Measurements from ENCODE around the gene DNER. TPM values are rescaled to one million over a fixed set of nuclear protein-coding genes. Genes with fewer than 3 reads are reported as not detected.

DNER gene
- total and polyA plus RNA-seq, 2 of the 13 experiments (the other 11 are each of a cell fraction or from before 2014, with no cell fraction given), result not detected

DNA sequence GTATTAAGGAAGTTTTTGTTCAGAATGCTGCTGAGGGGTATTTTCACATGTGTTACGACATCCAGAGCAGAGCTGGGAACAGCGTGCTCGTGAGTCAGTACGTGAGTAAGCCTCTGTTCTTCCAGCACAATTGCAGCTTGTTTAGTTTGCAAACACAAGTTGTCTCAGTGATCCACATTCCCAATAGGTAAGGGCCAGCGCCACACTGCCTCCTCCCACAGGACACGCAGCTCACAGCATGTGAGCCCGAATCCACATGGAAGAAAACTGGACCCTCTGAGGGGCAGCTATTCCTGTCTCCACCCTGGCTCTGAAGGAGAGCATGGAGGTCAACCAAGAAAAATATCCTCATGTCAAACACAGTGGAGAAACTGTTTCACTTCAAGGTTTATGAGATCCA, 269.3 kb downstream of the DNER start (continued):
- peak; percentile 86 for TF ChIP-seq CBX5 (CRISPR knock-in tag; IDR thresholded peaks at IDR 0.05; ENCODE audit: borderline replicate concordance)
- no peak for TF ChIP-seq MEIS2 (CRISPR knock-in tag; IDR thresholded peaks at IDR 0.05)
- TF ChIP-seq ZNF644 (CRISPR knock-in tag; IDR thresholded peaks at IDR 0.05; ENCODE audit: low read depth), result peak; percentile 78; the same call in 1 of the 2 replicates
- TF ChIP-seq, protein P1, sequence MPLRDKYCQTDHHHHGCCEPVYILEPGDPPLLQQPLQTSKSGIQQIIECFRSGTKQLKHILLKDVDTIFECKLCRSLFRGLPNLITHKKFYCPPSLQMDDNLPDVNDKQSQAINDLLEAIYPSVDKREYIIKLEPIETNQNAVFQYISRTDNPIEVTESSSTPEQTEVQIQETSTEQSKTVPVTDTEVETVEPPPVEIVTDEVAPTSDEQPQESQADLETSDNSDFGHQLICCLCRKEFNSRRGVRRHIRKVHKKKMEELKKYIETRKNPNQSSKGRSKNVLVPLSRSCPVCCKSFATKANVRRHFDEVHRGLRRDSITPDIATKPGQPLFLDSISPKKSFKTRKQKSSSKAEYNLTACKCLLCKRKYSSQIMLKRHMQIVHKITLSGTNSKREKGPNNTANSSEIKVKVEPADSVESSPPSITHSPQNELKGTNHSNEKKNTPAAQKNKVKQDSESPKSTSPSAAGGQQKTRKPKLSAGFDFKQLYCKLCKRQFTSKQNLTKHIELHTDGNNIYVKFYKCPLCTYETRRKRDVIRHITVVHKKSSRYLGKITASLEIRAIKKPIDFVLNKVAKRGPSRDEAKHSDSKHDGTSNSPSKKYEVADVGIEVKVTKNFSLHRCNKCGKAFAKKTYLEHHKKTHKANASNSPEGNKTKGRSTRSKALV (CRISPR knock-in tag; IDR thresholded peaks at IDR 0.05), result no peak
- TF ChIP-seq, protein P2, sequence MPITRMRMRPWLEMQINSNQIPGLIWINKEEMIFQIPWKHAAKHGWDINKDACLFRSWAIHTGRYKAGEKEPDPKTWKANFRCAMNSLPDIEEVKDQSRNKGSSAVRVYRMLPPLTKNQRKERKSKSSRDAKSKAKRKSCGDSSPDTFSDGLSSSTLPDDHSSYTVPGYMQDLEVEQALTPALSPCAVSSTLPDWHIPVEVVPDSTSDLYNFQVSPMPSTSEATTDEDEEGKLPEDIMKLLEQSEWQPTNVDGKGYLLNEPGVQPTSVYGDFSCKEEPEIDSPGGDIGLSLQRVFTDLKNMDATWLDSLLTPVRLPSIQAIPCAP (CRISPR knock-in tag; IDR thresholded peaks at IDR 0.05; ENCODE audit: low read depth), result no peak
- TF ChIP-seq NR2F6 (IDR thresholded peaks at IDR 0.05), result no peak
- TF ChIP-seq NR2F6 (CRISPR knock-in tag; IDR thresholded peaks at IDR 0.05), result peak; percentile 34; the same call in 1 of the 2 replicates
- TF ChIP-seq, protein P3, sequence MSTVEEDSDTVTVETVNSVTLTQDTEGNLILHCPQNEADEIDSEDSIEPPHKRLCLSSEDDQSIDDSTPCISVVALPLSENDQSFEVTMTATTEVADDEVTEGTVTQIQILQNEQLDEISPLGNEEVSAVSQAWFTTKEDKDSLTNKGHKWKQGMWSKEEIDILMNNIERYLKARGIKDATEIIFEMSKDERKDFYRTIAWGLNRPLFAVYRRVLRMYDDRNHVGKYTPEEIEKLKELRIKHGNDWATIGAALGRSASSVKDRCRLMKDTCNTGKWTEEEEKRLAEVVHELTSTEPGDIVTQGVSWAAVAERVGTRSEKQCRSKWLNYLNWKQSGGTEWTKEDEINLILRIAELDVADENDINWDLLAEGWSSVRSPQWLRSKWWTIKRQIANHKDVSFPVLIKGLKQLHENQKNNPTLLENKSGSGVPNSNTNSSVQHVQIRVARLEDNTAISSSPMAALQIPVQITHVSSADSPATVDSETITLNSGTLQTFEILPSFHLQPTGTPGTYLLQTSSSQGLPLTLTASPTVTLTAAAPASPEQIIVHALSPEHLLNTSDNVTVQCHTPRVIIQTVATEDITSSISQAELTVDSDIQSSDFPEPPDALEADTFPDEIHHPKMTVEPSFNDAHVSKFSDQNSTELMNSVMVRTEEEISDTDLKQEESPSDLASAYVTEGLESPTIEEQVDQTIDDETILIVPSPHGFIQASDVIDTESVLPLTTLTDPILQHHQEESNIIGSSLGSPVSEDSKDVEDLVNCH (CRISPR knock-in tag; IDR thresholded peaks at IDR 0.05), result no peak
- TF ChIP-seq NFATC3 (CRISPR knock-in tag; IDR thresholded peaks at IDR 0.05), result no peak
- peak; percentile 91 for TF ChIP-seq CEBPB (IDR thresholded peaks at IDR 0.05; ENCODE audit: borderline replicate concordance, low read depth, low read length)
- TF ChIP-seq, protein P4, sequence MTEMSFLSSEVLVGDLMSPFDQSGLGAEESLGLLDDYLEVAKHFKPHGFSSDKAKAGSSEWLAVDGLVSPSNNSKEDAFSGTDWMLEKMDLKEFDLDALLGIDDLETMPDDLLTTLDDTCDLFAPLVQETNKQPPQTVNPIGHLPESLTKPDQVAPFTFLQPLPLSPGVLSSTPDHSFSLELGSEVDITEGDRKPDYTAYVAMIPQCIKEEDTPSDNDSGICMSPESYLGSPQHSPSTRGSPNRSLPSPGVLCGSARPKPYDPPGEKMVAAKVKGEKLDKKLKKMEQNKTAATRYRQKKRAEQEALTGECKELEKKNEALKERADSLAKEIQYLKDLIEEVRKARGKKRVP (CRISPR knock-in tag; IDR thresholded peaks at IDR 0.05), result peak in 1 of 2 experiments; percentile 67; a peak in 1 of 4 replicates
- peak; percentile 69; the same call in 1 of the 2 replicates for TF ChIP-seq HMG20A (CRISPR knock-in tag; IDR thresholded peaks at IDR 0.05; ENCODE audit: borderline replicate concordance)
- TF ChIP-seq BHLHE40 (IDR thresholded peaks at IDR 0.05; ENCODE audit: low read length), result peak; percentile 88
- TF ChIP-seq, protein P5, sequence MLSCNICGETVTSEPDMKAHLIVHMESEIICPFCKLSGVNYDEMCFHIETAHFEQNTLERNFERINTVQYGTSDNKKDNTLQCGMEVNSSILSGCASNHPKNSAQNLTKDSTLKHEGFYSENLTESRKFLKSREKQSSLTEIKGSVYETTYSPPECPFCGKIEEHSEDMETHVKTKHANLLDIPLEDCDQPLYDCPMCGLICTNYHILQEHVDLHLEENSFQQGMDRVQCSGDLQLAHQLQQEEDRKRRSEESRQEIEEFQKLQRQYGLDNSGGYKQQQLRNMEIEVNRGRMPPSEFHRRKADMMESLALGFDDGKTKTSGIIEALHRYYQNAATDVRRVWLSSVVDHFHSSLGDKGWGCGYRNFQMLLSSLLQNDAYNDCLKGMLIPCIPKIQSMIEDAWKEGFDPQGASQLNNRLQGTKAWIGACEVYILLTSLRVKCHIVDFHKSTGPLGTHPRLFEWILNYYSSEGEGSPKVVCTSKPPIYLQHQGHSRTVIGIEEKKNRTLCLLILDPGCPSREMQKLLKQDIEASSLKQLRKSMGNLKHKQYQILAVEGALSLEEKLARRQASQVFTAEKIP (CRISPR knock-in tag; IDR thresholded peaks at IDR 0.05; ENCODE audit: borderline replicate concordance), result no peak
- TF ChIP-seq, protein P6, sequence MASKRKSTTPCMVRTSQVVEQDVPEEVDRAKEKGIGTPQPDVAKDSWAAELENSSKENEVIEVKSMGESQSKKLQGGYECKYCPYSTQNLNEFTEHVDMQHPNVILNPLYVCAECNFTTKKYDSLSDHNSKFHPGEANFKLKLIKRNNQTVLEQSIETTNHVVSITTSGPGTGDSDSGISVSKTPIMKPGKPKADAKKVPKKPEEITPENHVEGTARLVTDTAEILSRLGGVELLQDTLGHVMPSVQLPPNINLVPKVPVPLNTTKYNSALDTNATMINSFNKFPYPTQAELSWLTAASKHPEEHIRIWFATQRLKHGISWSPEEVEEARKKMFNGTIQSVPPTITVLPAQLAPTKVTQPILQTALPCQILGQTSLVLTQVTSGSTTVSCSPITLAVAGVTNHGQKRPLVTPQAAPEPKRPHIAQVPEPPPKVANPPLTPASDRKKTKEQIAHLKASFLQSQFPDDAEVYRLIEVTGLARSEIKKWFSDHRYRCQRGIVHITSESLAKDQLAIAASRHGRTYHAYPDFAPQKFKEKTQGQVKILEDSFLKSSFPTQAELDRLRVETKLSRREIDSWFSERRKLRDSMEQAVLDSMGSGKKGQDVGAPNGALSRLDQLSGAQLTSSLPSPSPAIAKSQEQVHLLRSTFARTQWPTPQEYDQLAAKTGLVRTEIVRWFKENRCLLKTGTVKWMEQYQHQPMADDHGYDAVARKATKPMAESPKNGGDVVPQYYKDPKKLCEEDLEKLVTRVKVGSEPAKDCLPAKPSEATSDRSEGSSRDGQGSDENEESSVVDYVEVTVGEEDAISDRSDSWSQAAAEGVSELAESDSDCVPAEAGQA (IDR thresholded peaks at IDR 0.05; ENCODE audit: low read depth), result no peak
- TF ChIP-seq, protein P6 (CRISPR knock-in tag; IDR thresholded peaks at IDR 0.05; ENCODE audit: borderline replicate concordance), result no peak
- TF ChIP-seq MED1 (CRISPR knock-in tag; IDR thresholded peaks at IDR 0.05), result 0 out of 2 replicates have a peak, but pooled peaks have one; percentile 17

All from HepG2 (cell line).